ENCODE results near the gene UMODL1.

The UMODL1 gene

DNA sequence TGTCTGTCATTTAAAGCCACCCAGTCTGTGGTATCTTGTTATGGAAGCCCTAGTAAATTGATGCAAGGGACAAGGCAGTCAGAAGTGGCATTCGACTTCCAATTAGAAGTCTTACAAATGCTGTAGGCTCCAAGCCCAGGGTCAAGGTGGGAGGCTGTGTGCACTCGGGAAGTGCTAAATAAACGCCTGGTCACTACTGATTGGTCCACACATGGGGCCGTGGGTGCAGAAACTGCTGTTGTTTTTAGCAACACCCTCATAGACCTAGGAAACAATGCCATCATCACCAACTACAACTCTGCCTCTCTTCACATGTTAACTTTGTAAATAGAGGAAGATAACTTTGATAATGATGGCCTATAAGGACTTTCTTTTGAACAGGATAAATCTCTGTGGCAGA is 40.8 kb upstream of the UMODL1 start:
- Histone ChIP-seq H3K4me1 (ENCODE audit: low read length) (peaks cover 39% of the 10 kb centered on the region), H4K20me1 (ENCODE audit: insufficient read depth, low read length) (no peaks in the 10 kb centered on the region), H3K79me2 (ENCODE audit: low read length) (peaks cover 23% of the 10 kb centered on the region), H3K4me3 (ENCODE audit: low read length) (peak overlapping the region; percentile 54; the same call in 1 of the 2 replicates), H3K27ac (ENCODE audit: low read length) (peak overlapping the region; percentile 89), H3K27me3 (replicated peaks; ENCODE audit: insufficient read depth, low read length) (no peaks in the 10 kb centered on the region), H3K9me2 (replicated peaks; ENCODE audit: insufficient read depth, low read length) (no peaks in the 10 kb centered on the region), H3K9ac (ENCODE audit: low read length) (peak overlapping the region; percentile 80; the same call in 1 of the 2 replicates), H3K36me3 (replicated peaks; ENCODE audit: insufficient read depth, low read length) (no peaks in the 10 kb centered on the region), H3F3A (ENCODE audit: insufficient read depth, low read length) (peaks cover 35% of the 10 kb centered on the region), H2AFZ (ENCODE audit: low read length) (0 out of 2 replicates have a peak overlapping the region, but pooled peaks have one; percentile 39), H3K4me2 (ENCODE audit: low read depth, low read length) (peak overlapping the region; percentile 91), H3K9me3 (replicated peaks; ENCODE audit: insufficient read depth, low read length) (no peaks in the 10 kb centered on the region)
- TF ChIP-seq EZH2phosphoT487 (IDR thresholded peaks at IDR 0.05; ENCODE audit: low read length) = no peak
- TF ChIP-seq EZH2 (optimal IDR thresholded peaks at IDR 0.05; ENCODE audit: low read depth, low read length) = no peak
- TF ChIP-seq CTCF (IDR thresholded peaks at IDR 0.05; ENCODE audit: low read length) = no peak
- no peak for DNase-seq

DNA sequence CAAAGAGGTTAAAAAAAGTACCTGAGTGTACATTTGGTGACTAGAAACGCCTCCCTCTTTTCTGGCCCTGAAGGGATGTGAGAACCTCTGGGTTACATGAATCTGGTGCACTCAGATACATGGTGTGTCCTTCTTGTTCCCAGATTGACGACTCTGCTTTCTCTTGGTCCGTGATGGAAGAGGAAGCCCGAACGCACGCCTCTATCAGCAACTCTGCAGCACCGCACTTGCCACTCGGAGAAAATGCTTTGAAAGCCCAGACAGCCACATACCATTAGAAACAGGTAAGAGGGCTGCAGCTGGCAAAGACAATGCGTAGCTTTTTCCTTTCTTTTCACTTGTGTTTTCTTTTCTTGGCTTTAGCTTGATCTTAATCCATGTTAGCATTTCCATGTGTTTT is 39.9 kb upstream of the UMODL1 start:
- no peaks in the 10 kb centered on the region for H3K27me3 ChIP-seq (replicated peaks; ENCODE audit: insufficient read depth, low read length)
- H2AFZ ChIP-seq (ENCODE audit: low read length) = peak overlapping the region; percentile 39
- H3K4me3 ChIP-seq (ENCODE audit: low read length) = peak overlapping the region; percentile 54
- H3K27ac ChIP-seq (ENCODE audit: low read length) = peak overlapping the region; percentile 89
- no peaks in the 10 kb centered on the region for H4K20me1 ChIP-seq (ENCODE audit: insufficient read depth, low read length)
- peaks cover 39% of the 10 kb centered on the region for H3K4me1 ChIP-seq (ENCODE audit: low read length)
- H3K9me3 ChIP-seq (replicated peaks; ENCODE audit: insufficient read depth, low read length) = no peaks in the 10 kb centered on the region
- H3K36me3 ChIP-seq (replicated peaks; ENCODE audit: insufficient read depth, low read length) = no peaks in the 10 kb centered on the region
- peak; percentile 81 for DNase-seq
- peaks cover 35% of the 10 kb centered on the region for H3F3A ChIP-seq (ENCODE audit: insufficient read depth, low read length)
- H3K9me2 ChIP-seq (replicated peaks; ENCODE audit: insufficient read depth, low read length) = no peaks in the 10 kb centered on the region
- H3K4me2 ChIP-seq (ENCODE audit: low read depth, low read length) = peak overlapping the region; percentile 91
- H3K79me2 ChIP-seq (ENCODE audit: low read length) = peaks cover 23% of the 10 kb centered on the region
- peak overlapping the region; percentile 80 for H3K9ac ChIP-seq (ENCODE audit: low read length)
- TF ChIP-seq CTCF (IDR thresholded peaks at IDR 0.05; ENCODE audit: low read length) (no peak), EZH2 (optimal IDR thresholded peaks at IDR 0.05; ENCODE audit: low read depth, low read length) (no peak), EZH2phosphoT487 (IDR thresholded peaks at IDR 0.05; ENCODE audit: low read length) (no peak)

DNA sequence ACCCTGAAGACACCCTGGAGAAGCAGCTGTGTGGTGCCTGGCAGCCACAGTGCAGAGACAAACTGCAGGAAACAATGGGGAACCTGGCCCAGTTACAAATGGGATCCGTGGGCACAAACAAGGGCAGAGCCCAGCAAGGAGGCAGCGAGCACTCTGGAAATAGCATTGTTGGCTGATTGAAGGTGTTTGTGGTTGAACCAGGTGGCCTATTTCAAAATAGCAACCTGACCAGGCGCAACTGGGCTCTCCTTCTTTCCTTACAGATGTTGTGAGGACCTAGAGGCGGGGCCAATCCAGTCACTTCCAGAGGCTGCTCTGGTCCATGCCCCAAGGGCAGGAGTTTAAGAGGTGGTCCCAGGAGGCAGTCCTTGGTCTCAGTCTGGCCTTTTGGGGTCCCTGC is 39.3 kb upstream of the UMODL1 start:
- Histone ChIP-seq H3K9me2 (replicated peaks; ENCODE audit: insufficient read depth, low read length) (no peaks in the 10 kb centered on the region), H3K27ac (ENCODE audit: low read length) (peak overlapping the region; percentile 89), H3K9ac (ENCODE audit: low read length) (peak overlapping the region; percentile 80), H4K20me1 (ENCODE audit: insufficient read depth, low read length) (no peaks in the 10 kb centered on the region), H3K27me3 (replicated peaks; ENCODE audit: insufficient read depth, low read length) (no peaks in the 10 kb centered on the region), H3K36me3 (replicated peaks; ENCODE audit: insufficient read depth, low read length) (no peaks in the 10 kb centered on the region), H3K9me3 (replicated peaks; ENCODE audit: insufficient read depth, low read length) (no peaks in the 10 kb centered on the region), H3K4me3 (ENCODE audit: low read length) (peak overlapping the region; percentile 54), H3K79me2 (ENCODE audit: low read length) (peaks cover 23% of the 10 kb centered on the region), H3F3A (ENCODE audit: insufficient read depth, low read length) (peaks cover 35% of the 10 kb centered on the region), H2AFZ (ENCODE audit: low read length) (peak overlapping the region; percentile 39; the same call in 1 of the 2 replicates), H3K4me2 (ENCODE audit: low read depth, low read length) (peak overlapping the region; percentile 91), H3K4me1 (ENCODE audit: low read length) (peaks cover 39% of the 10 kb centered on the region)
- TF ChIP-seq EZH2 (optimal IDR thresholded peaks at IDR 0.05; ENCODE audit: low read depth, low read length) (no peak), CTCF (IDR thresholded peaks at IDR 0.05; ENCODE audit: low read length) (no peak), EZH2phosphoT487 (IDR thresholded peaks at IDR 0.05; ENCODE audit: low read length) (no peak)
- DNase-seq = peak; percentile 91

Data from MM.1S (cell line).